ENCODE measurements around the gene SEMA3F.

DNA sequence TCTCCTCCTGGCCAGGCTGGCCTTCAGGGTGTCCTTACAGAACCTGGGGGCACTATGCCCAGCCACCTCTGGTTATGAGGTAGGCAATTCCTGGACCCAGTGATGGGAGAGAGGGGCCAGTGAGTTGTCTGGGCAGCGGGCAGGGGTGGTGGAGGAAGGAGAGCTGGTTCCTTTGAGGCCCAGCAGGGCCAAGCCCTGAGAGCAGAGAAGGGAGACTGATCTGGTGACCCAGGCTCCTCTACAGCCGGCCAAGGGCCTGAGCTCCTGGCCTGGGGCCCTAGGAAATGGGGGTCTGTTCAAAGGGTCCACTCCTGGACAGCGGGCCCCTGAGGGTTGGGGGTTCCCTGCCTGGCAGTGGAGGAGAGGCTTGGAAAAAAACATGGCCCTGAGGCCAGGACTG is 57.8 kb downstream of the SEMA3F start:
- no peak for TF ChIP-seq SUZ12 (IDR thresholded peaks at IDR 0.05)
- TF ChIP-seq ELF4 (IDR thresholded peaks at IDR 0.05): no peak
- no peak for TF ChIP-seq FOXK2 (IDR thresholded peaks at IDR 0.05)
- TF ChIP-seq FOXA1 (IDR thresholded peaks at IDR 0.05): no peak
- TF ChIP-seq FOXM1 (IDR thresholded peaks at IDR 0.05; ENCODE audit: borderline replicate concordance): no peak
- TF ChIP-seq HDGF (IDR thresholded peaks at IDR 0.05; ENCODE audit: borderline replicate concordance): no peak
- TF ChIP-seq TARDBP (IDR thresholded peaks at IDR 0.05): no peak
- TF ChIP-seq L3MBTL2 (conservative IDR thresholded peaks at IDR 0.05): no peak
- TF ChIP-seq SP1 (IDR thresholded peaks at IDR 0.05): no peak
- no peak for TF ChIP-seq BHLHE40 (IDR thresholded peaks at IDR 0.05; ENCODE audit: borderline replicate concordance)

All from HEK293T (cell line).